Brain microvascular endothelial cell (primary cell): Measurements from ENCODE around the gene LRBA.

Experiments
- DNase-seq: peaks from one replicate; pipeline ENCODE4 v3.0.0-alpha.2; 2020
- H3K27ac ChIP-seq: fragments of 250-450 bp; sonication (Bioruptor Pico); 2 replicates; pipeline ENCODE4 v1.5.1; 2020; ENCODE audit warnings: mild to moderate bottlenecking, moderate library complexity
- H3K27me3 ChIP-seq: fragments of 250-450 bp; sonication (Bioruptor Pico); replicated peaks from 2 replicates; pipeline ENCODE4 v1.5.1; 2020; ENCODE audit warnings: mild to moderate bottlenecking
- H3K36me3 ChIP-seq: fragments of 250-450 bp; sonication (Bioruptor Pico); replicated peaks from 2 replicates; pipeline ENCODE4 v1.5.1; 2020; ENCODE audit warnings: mild to moderate bottlenecking
- H3K4me3 ChIP-seq: 2 replicates; pipeline ENCODE4 v1.5.1; 2011; ENCODE audit warnings: low read depth, mild to moderate bottlenecking, control low read depth, low read length, moderate library complexity
- CTCF ChIP-seq: IDR thresholded peaks from 2 replicates; pipeline ENCODE4 v1.5.1; 2011; ENCODE audit warnings: low read depth, mild to moderate bottlenecking, moderate library complexity, low read length, control low read depth, inconsistent platforms; ENCODE audit errors: missing control alignments
- in situ Hi-C: cut with HindIII; loops from 2 replicates; pipeline ENCODE4 v1.10.0; 2017; ENCODE audit warnings: low sequenced_read_pairs, low pct_ligation_motif_present

Gene LRBA

GRCh38 chr4:150911326-150911725, 103.8 kb downstream of the LRBA start:
- TF ChIP-seq CTCF = no peak
- in situ Hi-C loops = no loop called here
- Histone ChIP-seq H3K4me3 (no peak overlapping the region), H3K36me3 (no peaks in the 10 kb centered on the region), H3K27me3 (no peaks in the 10 kb centered on the region), H3K27ac (no peak overlapping the region)
- no peak for DNase-seq

DNA sequence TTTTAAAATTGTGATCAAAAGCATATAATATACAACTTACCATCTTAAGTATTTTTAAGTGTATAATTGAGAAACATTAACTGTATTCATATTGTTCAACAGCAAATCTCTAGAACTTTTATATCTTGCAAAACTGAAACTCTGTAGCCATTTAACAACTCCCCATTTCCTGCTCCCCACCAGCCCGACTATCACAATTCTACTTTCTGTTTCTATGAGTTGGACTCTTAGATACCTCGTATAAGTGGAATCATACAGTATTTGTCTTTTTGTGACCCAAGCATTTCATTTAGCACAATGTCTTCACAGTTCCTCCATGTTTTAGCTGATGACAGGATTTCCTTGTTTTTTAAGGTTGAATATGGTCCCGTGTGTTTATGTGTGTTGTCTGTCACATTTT, 106.0 kb downstream of the LRBA start:
- Histone ChIP-seq H3K4me3 (no peak overlapping the region), H3K27ac (no peak overlapping the region), H3K27me3 (no peaks in the 10 kb centered on the region), H3K36me3 (no peaks in the 10 kb centered on the region)
- no peak for DNase-seq
- in situ Hi-C loops = no loop called here
- no peak for TF ChIP-seq CTCF

GRCh38 chr4:150906987-150907633, 108.0 kb downstream of the LRBA start:
- no peak for TF ChIP-seq CTCF
- H3K4me3 ChIP-seq = no peak overlapping the region
- no peak overlapping the region for H3K27ac ChIP-seq
- in situ Hi-C loops = no loop called here
- H3K27me3 ChIP-seq = no peaks in the 10 kb centered on the region
- no peaks in the 10 kb centered on the region for H3K36me3 ChIP-seq
- DNase-seq = no peak

DNA sequence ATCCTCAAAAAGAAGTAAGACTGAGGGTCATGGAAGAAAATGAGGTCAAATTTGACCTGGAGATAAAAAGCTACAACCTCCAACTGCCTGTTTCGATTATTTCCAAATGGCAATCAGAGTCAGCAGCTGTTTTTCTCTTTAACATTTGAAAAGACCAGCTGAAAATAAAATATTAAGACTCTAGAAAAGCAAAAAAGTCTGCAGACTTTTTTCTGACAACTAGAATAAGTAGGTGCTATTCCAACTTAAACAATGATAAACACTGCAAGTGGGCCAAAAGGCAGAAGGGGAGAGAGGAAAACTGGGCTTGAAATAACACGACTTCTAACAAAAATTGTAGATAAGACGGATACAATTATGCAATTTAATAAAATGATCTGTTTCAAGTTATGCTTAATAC, 110.4 kb downstream of the LRBA start:
- no peaks in the 10 kb centered on the region for H3K36me3 ChIP-seq
- no peaks in the 10 kb centered on the region for H3K27me3 ChIP-seq
- in situ Hi-C loops = no loop called here
- no peak overlapping the region for H3K4me3 ChIP-seq
- no peak for DNase-seq
- TF ChIP-seq CTCF = no peak
- no peak overlapping the region for H3K27ac ChIP-seq

- no peak for TF ChIP-seq CTCF
- no peaks in the 10 kb centered on the region for H3K36me3 ChIP-seq
- DNase-seq = no peak
- no peak overlapping the region for H3K4me3 ChIP-seq
- H3K27ac ChIP-seq = no peak overlapping the region
- H3K27me3 ChIP-seq = no peaks in the 10 kb centered on the region
- in situ Hi-C loops = no loop called here
These were observed 111.5 kb downstream of the LRBA start for GRCh38 chr4:150903603-150904002.

DNA sequence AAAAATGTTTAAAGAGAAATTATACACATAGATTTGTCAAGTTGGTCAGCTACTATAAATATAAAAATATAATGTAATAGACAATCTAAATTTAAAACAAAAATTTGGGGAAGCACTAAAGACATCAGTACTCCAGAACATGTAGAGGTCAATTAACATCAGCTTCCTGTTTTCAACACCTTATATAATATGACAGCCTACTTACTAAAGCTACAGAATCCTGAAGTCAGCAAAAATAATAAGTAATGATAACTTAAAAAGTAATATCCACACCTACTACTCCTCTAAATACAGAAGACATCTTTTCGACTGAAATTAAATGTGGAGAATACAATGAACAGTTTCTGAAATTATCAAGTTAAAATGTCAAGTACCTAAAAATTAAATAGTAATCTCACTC, 118.6 kb downstream of the LRBA start:
- H3K27ac ChIP-seq = no peak overlapping the region
- no peaks in the 10 kb centered on the region for H3K36me3 ChIP-seq
- in situ Hi-C loops = no loop called here
- no peak overlapping the region for H3K4me3 ChIP-seq
- no peak for DNase-seq
- no peak for TF ChIP-seq CTCF
- H3K27me3 ChIP-seq = no peaks in the 10 kb centered on the region
